DMS153 (cell line): Measurements from ENCODE around the gene WIPF3.

Experiments
- DNase-seq: peaks from one replicate; lab custom pipeline; 2025; lab: John Stamatoyannopoulos, UW

WIPF3 gene

GRCh38 chr7:29806208-29806994 lies at the start of gene WIPF3:
Gene WIPF3, plus strand, starts transcription at chr7:29806508. Its CDS starts 28,217 bp downstream, at chr7:29834725.
- DNase-seq: peak; percentile 20

GRCh38 chr7:29763266-29763665 lies 43.0 kb upstream of the WIPF3 start:
- DNase-seq: no peak

GRCh38 chr7:29764227-29764626 lies 42.1 kb upstream of the WIPF3 start:
- DNase-seq: peak; percentile 21

- DNase-seq: no peak
Measured at GRCh38 chr7:29765490-29765889, 40.8 kb upstream of the WIPF3 start.

- no peak for DNase-seq
Measured at GRCh38 chr7:29770371-29770770, 35.9 kb upstream of the WIPF3 start.

- no peak for DNase-seq
Measured at GRCh38 chr7:29771081-29771816, 35.1 kb upstream of the WIPF3 start.

GRCh38 chr7:29779017-29779416 lies 27.3 kb upstream of the WIPF3 start:
- DNase-seq: no peak

GRCh38 chr7:29780346-29780745 lies 26.0 kb upstream of the WIPF3 start:
- no peak for DNase-seq

- no peak for DNase-seq
Measured at GRCh38 chr7:29783671-29784070, 22.6 kb upstream of the WIPF3 start.

GRCh38 chr7:29793507-29793906 lies 12.8 kb upstream of the WIPF3 start:
- DNase-seq: no peak

- DNase-seq: no peak
Measured at GRCh38 chr7:29794959-29795629, 11.2 kb upstream of the WIPF3 start.

- no peak for DNase-seq
Measured at GRCh38 chr7:29795696-29796580, 10.4 kb upstream of the WIPF3 start.

GRCh38 chr7:29797112-29797944 lies 9.0 kb upstream of the WIPF3 start:
- no peak for DNase-seq

- no peak for DNase-seq
Measured at GRCh38 chr7:29798422-29798821, 7.9 kb upstream of the WIPF3 start.

GRCh38 chr7:29801929-29802328 lies 4.4 kb upstream of the WIPF3 start:
- no peak for DNase-seq

GRCh38 chr7:29805031-29805430 lies 1.3 kb upstream of the WIPF3 start:
- no peak for DNase-seq

GRCh38 chr7:29805886-29806207 lies 461 bp upstream of the WIPF3 start:
- no peak for DNase-seq

GRCh38 chr7:29806995-29807841 lies 910 bp downstream of the WIPF3 start:
- DNase-seq: no peak

- DNase-seq: no peak
Measured at GRCh38 chr7:29808075-29808801, 1.9 kb downstream of the WIPF3 start.
